Fibroblast of lung (primary cell): Measurements from ENCODE around the gene CIDEC. TPM values are rescaled to one million over a fixed set of nuclear protein-coding genes. Genes with fewer than 3 reads are reported as not detected.

Source experiments
- DNase-seq, 2 donors: peaks; one replicate each; pipeline versions ENCODE4 v3.0.0 to v3.0.0-alpha.2; 2010; ENCODE audit warnings: low read depth in 2 of 2
- H2AFZ ChIP-seq: 2 replicates; pipeline ENCODE4 v1.5.1; 2012; ENCODE audit warnings: low read length, control low read depth, inconsistent platforms
- H3K27ac ChIP-seq: 2 replicates; pipeline ENCODE4 v1.5.1; 2011; ENCODE audit warnings: low read length, control low read depth; ENCODE audit not compliant: insufficient read depth
- H3K27me3 ChIP-seq: 2 replicates; pipeline ENCODE4 v1.5.1; 2011; ENCODE audit warnings: mild to moderate bottlenecking, low read length; ENCODE audit not compliant: control insufficient read depth, insufficient read depth
- H3K36me3 ChIP-seq: 2 replicates; pipeline ENCODE4 v1.5.1; 2011; ENCODE audit warnings: low read length; ENCODE audit not compliant: control insufficient read depth, insufficient read depth
- H3K4me1 ChIP-seq: 2 replicates; pipeline ENCODE4 v1.5.1; 2011; ENCODE audit warnings: low read length; ENCODE audit not compliant: control insufficient read depth, insufficient read depth; ENCODE audit errors: extremely low read depth
- H3K4me2 ChIP-seq: 2 replicates; pipeline ENCODE4 v1.5.1; 2011; ENCODE audit warnings: low read length, control low read depth; ENCODE audit not compliant: insufficient read depth; ENCODE audit errors: extremely low read depth
- H3K4me3 ChIP-seq, 4 experiments: fragments of 200-600 bp in 1 of 4; sonication (generic) in 1 of 4; replicated peaks in 1 of 4; 2 replicates each; pipeline ENCODE4 v1.5.1; 2011 to 2016; ENCODE audit warnings: low read length in 4 of 4, low read depth in 3 of 4, mild to moderate bottlenecking in 3 of 4, control low read depth in 2 of 4, inconsistent platforms in 1 of 4, mixed read lengths in 1 of 4; ENCODE audit not compliant: insufficient read depth in 1 of 4; ENCODE audit errors: control extremely low read depth in 1 of 4
- H3K79me2 ChIP-seq: 2 replicates; pipeline ENCODE4 v1.5.1; 2012; ENCODE audit warnings: mild to moderate bottlenecking, low read length, inconsistent platforms; ENCODE audit not compliant: control insufficient read depth, insufficient read depth
- H3K9ac ChIP-seq: 2 replicates; pipeline ENCODE4 v1.5.1; 2011; ENCODE audit warnings: mild to moderate bottlenecking, low read length, control low read depth; ENCODE audit not compliant: insufficient read depth
- H3K9me3 ChIP-seq: 2 replicates; pipeline ENCODE4 v1.5.1; 2012; ENCODE audit warnings: low read depth, low read length; ENCODE audit not compliant: control insufficient read depth, insufficient read depth
- H4K20me1 ChIP-seq: 2 replicates; pipeline ENCODE4 v1.5.1; 2011; ENCODE audit warnings: low read length; ENCODE audit not compliant: control insufficient read depth, insufficient read depth; ENCODE audit errors: extremely low read depth
- CTCF ChIP-seq, 2 donors: IDR thresholded peaks in 1 of 2; conservative IDR thresholded peaks in 1 of 2; 1 replicate in 1 of 2; 2 replicates in 1 of 2; pipeline ENCODE4 v1.5.1; 2011 to 2012; ENCODE audit warnings: low read length in 2 of 2, control low read depth in 1 of 2, inconsistent platforms in 1 of 2, low read depth in 1 of 2, mild to moderate bottlenecking in 1 of 2
- EZH2 ChIP-seq: IDR thresholded peaks from 2 replicates; pipeline ENCODE4 v1.5.1; 2012; ENCODE audit warnings: low read length, control low read depth, mild to moderate bottlenecking; ENCODE audit errors: missing control alignments
- polyA plus RNA-seq, 2 donors: library from polyadenylated mRNA; depleted of rRNA in 1 of 2; stranded (reverse) in 1 of 2; unstranded in 1 of 2; fragments of >200 nt; gene quantifications; 2 replicates each; pipeline ENCODE4 v1.2.1, GENCODE V29; 2011 to 2012; ENCODE audit warnings: missing spikeins in 1 of 2
- total RNA-seq: library from RNA; depleted of rRNA; stranded (reverse); fragments of >200 nt; gene quantifications from 2 replicates; pipeline ENCODE4 v1.2.1, GENCODE V29; 2014

CIDEC gene
- total and polyA plus RNA-seq, 2 donors (not counting 1 experiment from before 2014, with no cell fraction given): 0.08 to 0.17 TPM

DNA sequence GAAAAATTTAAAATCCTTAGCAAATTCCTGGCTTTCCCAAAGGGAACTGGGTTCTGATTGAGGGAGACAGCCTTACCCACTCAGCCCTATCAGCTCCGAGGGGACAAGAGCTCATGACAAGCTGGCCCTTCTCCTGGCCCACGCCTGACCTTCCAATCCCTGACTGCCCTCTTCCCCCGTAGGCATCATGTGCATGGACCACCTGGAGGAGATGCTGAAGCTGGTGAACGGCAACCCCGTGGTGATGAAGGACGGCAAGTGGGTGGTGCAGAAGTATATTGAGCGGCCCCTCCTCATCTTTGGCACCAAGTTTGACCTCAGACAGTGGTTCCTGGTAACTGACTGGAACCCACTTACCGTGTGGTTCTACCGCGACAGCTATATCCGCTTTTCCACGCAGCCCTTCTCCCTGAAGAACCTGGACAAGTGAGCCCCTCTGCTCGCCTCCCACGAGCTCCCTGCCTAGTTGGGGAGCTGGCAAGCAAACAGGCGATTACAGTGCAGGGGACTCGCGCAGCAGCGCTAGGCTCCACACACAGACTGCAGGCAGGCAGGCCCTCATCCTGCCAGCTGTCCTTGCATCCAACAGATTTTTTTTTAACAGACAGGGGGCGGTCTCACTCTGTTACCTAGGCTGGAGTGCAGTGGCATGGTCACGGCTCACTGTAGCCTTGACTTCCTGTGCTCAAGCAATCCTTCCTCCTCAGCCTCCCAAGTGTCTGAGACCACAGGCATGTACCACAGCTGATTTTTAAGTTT lies 53.1 kb downstream of the CIDEC start:
- no peak overlapping the region for H3K9ac ChIP-seq
- no peak for DNase-seq
- no peak for TF ChIP-seq EZH2
- peak in 1 of 2 donors; percentile 18 for TF ChIP-seq CTCF (conservative IDR thresholded peaks at IDR 0.05 in 1 of 2, IDR thresholded peaks at IDR 0.05 in 1 of 2; ENCODE audit: low read depth in 1 of 2, low read length in 2 of 2)
- no peaks in the 10 kb centered on the region for H4K20me1 ChIP-seq
- H3K27ac ChIP-seq: no peak overlapping the region
- H3K4me2 ChIP-seq: no peak overlapping the region
- no peaks in the 10 kb centered on the region for H3K4me1 ChIP-seq
- H3K79me2 ChIP-seq: no peaks in the 10 kb centered on the region
- no peaks in the 10 kb centered on the region for H3K27me3 ChIP-seq
- H3K9me3 ChIP-seq: no peaks in the 10 kb centered on the region
- no peak overlapping the region for H3K4me3 ChIP-seq
- peaks cover 6% of the 10 kb centered on the region for H3K36me3 ChIP-seq
- H2AFZ ChIP-seq: no peak overlapping the region

GRCh38 chr3:9825451-9826040 lies 54.5 kb downstream of the CIDEC start:
- H2AFZ ChIP-seq: no peak overlapping the region
- H3K4me2 ChIP-seq: no peak overlapping the region
- H3K9ac ChIP-seq: no peak overlapping the region
- no peaks in the 10 kb centered on the region for H3K79me2 ChIP-seq
- H3K36me3 ChIP-seq: peaks cover 6% of the 10 kb centered on the region
- TF ChIP-seq EZH2 (no peak), CTCF (conservative IDR thresholded peaks at IDR 0.05 in 1 of 2, IDR thresholded peaks at IDR 0.05 in 1 of 2; ENCODE audit: low read depth in 1 of 2, low read length in 2 of 2) (no peak)
- H3K4me1 ChIP-seq: no peaks in the 10 kb centered on the region
- H3K9me3 ChIP-seq: no peaks in the 10 kb centered on the region
- no peak overlapping the region for H3K27ac ChIP-seq
- H3K4me3 ChIP-seq: no peak overlapping the region
- DNase-seq: no peak
- H4K20me1 ChIP-seq: no peaks in the 10 kb centered on the region
- no peaks in the 10 kb centered on the region for H3K27me3 ChIP-seq

DNA sequence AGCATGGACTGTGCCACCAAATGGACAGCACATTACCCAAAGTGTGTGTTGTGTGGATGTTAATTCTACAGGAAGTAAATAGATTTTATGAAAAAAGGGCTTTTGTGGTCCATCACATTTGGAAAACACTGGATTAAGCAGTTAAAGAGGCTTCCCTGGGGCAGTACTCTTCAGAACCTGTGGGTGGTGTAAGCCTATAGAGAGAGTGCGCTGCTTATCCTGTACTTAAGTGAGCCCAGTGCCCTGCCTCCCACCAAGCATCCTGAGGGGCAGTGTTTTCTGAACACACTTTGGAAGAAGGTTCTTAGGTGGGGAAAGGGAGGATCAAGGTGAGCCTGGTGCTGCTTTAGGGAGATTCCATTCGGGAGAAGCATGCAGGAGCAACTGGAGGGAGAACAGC lies 59.1 kb downstream of the CIDEC start:
- DNase-seq: peak; percentile 21 to 40
- Histone ChIP-seq H3K4me3 (no peak overlapping the region), H4K20me1 (no peaks in the 10 kb centered on the region), H3K79me2 (no peaks in the 10 kb centered on the region), H2AFZ (no peak overlapping the region), H3K4me2 (no peak overlapping the region), H3K9ac (no peak overlapping the region), H3K27ac (no peak overlapping the region), H3K27me3 (no peaks in the 10 kb centered on the region), H3K9me3 (no peaks in the 10 kb centered on the region), H3K4me1 (no peaks in the 10 kb centered on the region), H3K36me3 (no peaks in the 10 kb centered on the region)
- no peak for TF ChIP-seq EZH2
- peak in 1 of 2 donors; percentile 51 for TF ChIP-seq CTCF (conservative IDR thresholded peaks at IDR 0.05 in 1 of 2, IDR thresholded peaks at IDR 0.05 in 1 of 2; ENCODE audit: low read depth in 1 of 2, low read length in 2 of 2)
